ENCODE measurements around the gene SESN1.

DNA sequence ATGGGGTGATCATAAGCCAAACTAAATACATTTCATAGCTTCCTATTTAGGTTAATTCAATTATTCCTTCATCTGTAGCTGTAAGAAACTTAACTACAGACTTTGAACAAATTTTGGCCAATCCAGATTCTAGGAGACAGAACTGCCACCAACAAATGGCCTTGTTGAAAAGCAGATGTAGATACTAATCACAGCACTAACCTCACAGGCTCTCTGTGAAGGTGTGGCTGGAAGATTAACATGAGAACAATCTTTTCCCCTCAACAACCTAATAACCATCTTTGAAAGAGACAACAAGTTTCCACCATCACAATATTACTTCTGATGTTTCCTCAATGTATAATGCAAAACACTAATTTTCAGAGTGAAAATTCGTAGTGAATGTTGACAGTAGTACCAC lies 87.8 kb downstream of the SESN1 start:
- TF ChIP-seq CTCF (IDR thresholded peaks at IDR 0.05; ENCODE audit: low read length) (no peak), EZH2phosphoT487 (IDR thresholded peaks at IDR 0.05; ENCODE audit: low read length) (no peak), EZH2 (optimal IDR thresholded peaks at IDR 0.05; ENCODE audit: low read depth, low read length) (no peak)
